ENCODE data around the gene C16orf90.

C16orf90 gene

GRCh38 chr16:3471518-3472176 lies 23.6 kb downstream of the C16orf90 start:
- TF ChIP-seq POLR2A (IDR thresholded peaks at IDR 0.05; ENCODE audit: low read depth, low read length): no peak
- DNase-seq (ENCODE audit: insufficient read length, low spot score) (no peak), FAIRE-seq (no peak)

GRCh38 chr16:3470723-3471122 lies 24.6 kb downstream of the C16orf90 start:
- DNase-seq (ENCODE audit: insufficient read length, low spot score) (no peak), FAIRE-seq (no peak)
- TF ChIP-seq POLR2A (IDR thresholded peaks at IDR 0.05; ENCODE audit: low read depth, low read length): no peak

GRCh38 chr16:3469736-3470135 lies 25.6 kb downstream of the C16orf90 start:
- FAIRE-seq: no peak
- TF ChIP-seq POLR2A (IDR thresholded peaks at IDR 0.05; ENCODE audit: low read depth, low read length): no peak

GRCh38 chr16:3468501-3468900 lies 26.8 kb downstream of the C16orf90 start:
- FAIRE-seq (no peak), DNase-seq (ENCODE audit: insufficient read length, low spot score) (no peak)
- TF ChIP-seq POLR2A (IDR thresholded peaks at IDR 0.05; ENCODE audit: low read depth, low read length): no peak

More at GRCh38 chr16:3469736-3470135, 25.6 kb downstream of the C16orf90 start:
- DNase-seq (ENCODE audit: insufficient read length, low spot score): no peak

GRCh38 chr16:3467921-3468320 lies 27.4 kb downstream of the C16orf90 start:
- no peak for FAIRE-seq
- no peak for TF ChIP-seq POLR2A (IDR thresholded peaks at IDR 0.05; ENCODE audit: low read depth, low read length)
- DNase-seq (ENCODE audit: insufficient read length, low spot score): no peak

- TF ChIP-seq POLR2A (IDR thresholded peaks at IDR 0.05; ENCODE audit: low read depth, low read length): no peak
- no peak for DNase-seq (ENCODE audit: insufficient read length, low spot score)
- no peak for FAIRE-seq
Measured at GRCh38 chr16:3467182-3467581, 28.1 kb downstream of the C16orf90 start.

GRCh38 chr16:3465911-3466584 lies 29.2 kb downstream of the C16orf90 start:
- TF ChIP-seq POLR2A (IDR thresholded peaks at IDR 0.05; ENCODE audit: low read depth, low read length): no peak
- DNase-seq (ENCODE audit: insufficient read length, low spot score) (no peak), FAIRE-seq (no peak)

- DNase-seq (ENCODE audit: insufficient read length, low spot score): no peak
- TF ChIP-seq POLR2A (IDR thresholded peaks at IDR 0.05; ENCODE audit: low read depth, low read length): no peak
Measured at GRCh38 chr16:3465301-3465700, 30.0 kb downstream of the C16orf90 start.

GRCh38 chr16:3461151-3461550 lies 34.1 kb downstream of the C16orf90 start:
- DNase-seq (ENCODE audit: insufficient read length, low spot score): no peak
- TF ChIP-seq POLR2A (IDR thresholded peaks at IDR 0.05; ENCODE audit: low read depth, low read length): no peak
- FAIRE-seq: no peak

More at GRCh38 chr16:3465301-3465700, 30.0 kb downstream of the C16orf90 start:
- no peak for FAIRE-seq

- FAIRE-seq (no peak), DNase-seq (ENCODE audit: insufficient read length, low spot score) (no peak)
- no peak for TF ChIP-seq POLR2A (IDR thresholded peaks at IDR 0.05; ENCODE audit: low read depth, low read length)
Measured at GRCh38 chr16:3460585-3460984, 34.7 kb downstream of the C16orf90 start.

GRCh38 chr16:3460121-3460520 lies 35.2 kb downstream of the C16orf90 start:
- FAIRE-seq (no peak), DNase-seq (ENCODE audit: insufficient read length, low spot score) (no peak)
- TF ChIP-seq POLR2A (IDR thresholded peaks at IDR 0.05; ENCODE audit: low read depth, low read length): no peak

GRCh38 chr16:3459401-3460090 lies 35.7 kb downstream of the C16orf90 start:
- DNase-seq (ENCODE audit: insufficient read length, low spot score) (no peak), FAIRE-seq (no peak)
- no peak for TF ChIP-seq POLR2A (IDR thresholded peaks at IDR 0.05; ENCODE audit: low read depth, low read length)

GRCh38 chr16:3458852-3459361 lies 36.4 kb downstream of the C16orf90 start:
- FAIRE-seq: no peak
- DNase-seq (ENCODE audit: insufficient read length, low spot score): no peak
- no peak for TF ChIP-seq POLR2A (IDR thresholded peaks at IDR 0.05; ENCODE audit: low read depth, low read length)

- FAIRE-seq (no peak), DNase-seq (ENCODE audit: insufficient read length, low spot score) (peak; percentile 38)
- no peak for TF ChIP-seq POLR2A (IDR thresholded peaks at IDR 0.05; ENCODE audit: low read depth, low read length)
Measured at GRCh38 chr16:3458278-3458851, 36.9 kb downstream of the C16orf90 start.

Data from H54 (cell line).